CD1c-positive myeloid dendritic cell (primary cell): ENCODE measurements around the gene GTPBP2.
A peak's percentile ranks its signal among the peaks of the same experiment; 100 is the strongest.
"Not testable (repeated sequence)": the region's sequence is repeated elsewhere in the genome, so short reads cannot be mapped to it uniquely, and the experiment has no call there.

Source experiments
- DNase-seq: peaks from one replicate; pipeline ENCODE4 v3.0.0-alpha.2; 2016; ENCODE audit errors: extremely low spot score

The GTPBP2 gene

GRCh38 chr6:43623880-43624785, 4.9 kb downstream of the GTPBP2 start:
- DNase-seq: no peak

- no peak for DNase-seq
Measured at GRCh38 chr6:43622541-43622940, 6.5 kb downstream of the GTPBP2 start.

- no peak for DNase-seq
Measured at GRCh38 chr6:43621836-43622180, 7.3 kb downstream of the GTPBP2 start.

GRCh38 chr6:43621078-43621835, 7.8 kb downstream of the GTPBP2 start:
- no peak for DNase-seq

- no peak for DNase-seq
Measured at GRCh38 chr6:43616725-43617472, 12.2 kb downstream of the GTPBP2 start.

- no peak for DNase-seq
Measured at GRCh38 chr6:43614396-43614730, 14.7 kb downstream of the GTPBP2 start.

GRCh38 chr6:43613721-43614395, 15.2 kb downstream of the GTPBP2 start:
- DNase-seq: no peak

GRCh38 chr6:43610431-43610830, 18.6 kb downstream of the GTPBP2 start:
- DNase-seq: no peak

GRCh38 chr6:43609402-43609801, 19.7 kb downstream of the GTPBP2 start:
- no peak for DNase-seq

- peak; percentile 48 for DNase-seq
Measured at GRCh38 chr6:43608807-43609206, 20.3 kb downstream of the GTPBP2 start.

GRCh38 chr6:43608310-43608763, 20.7 kb downstream of the GTPBP2 start:
- peak; percentile 66 for DNase-seq

- DNase-seq: no peak
Measured at GRCh38 chr6:43606019-43606418, 23.0 kb downstream of the GTPBP2 start.

- DNase-seq: no peak
Measured at GRCh38 chr6:43604174-43604573, 24.9 kb downstream of the GTPBP2 start.

- DNase-seq: no peak
Measured at GRCh38 chr6:43600595-43600994, 28.5 kb downstream of the GTPBP2 start.

GRCh38 chr6:43593938-43594337, 35.1 kb downstream of the GTPBP2 start:
- DNase-seq: no peak

GRCh38 chr6:43589564-43589963, 39.5 kb downstream of the GTPBP2 start:
- not testable (repeated sequence) for DNase-seq

GRCh38 chr6:43588194-43588593, 40.9 kb downstream of the GTPBP2 start:
- DNase-seq: no peak

GRCh38 chr6:43584892-43585570, 44.0 kb downstream of the GTPBP2 start:
- DNase-seq: no peak

- DNase-seq: no peak
Measured at GRCh38 chr6:43582911-43583310, 46.2 kb downstream of the GTPBP2 start.

- DNase-seq: no peak
Measured at GRCh38 chr6:43579171-43579570, 49.9 kb downstream of the GTPBP2 start.

GRCh38 chr6:43578748-43579147, 50.3 kb downstream of the GTPBP2 start:
- no peak for DNase-seq
